Measurements from ENCODE around the gene POU6F1.

The POU6F1 gene

DNA sequence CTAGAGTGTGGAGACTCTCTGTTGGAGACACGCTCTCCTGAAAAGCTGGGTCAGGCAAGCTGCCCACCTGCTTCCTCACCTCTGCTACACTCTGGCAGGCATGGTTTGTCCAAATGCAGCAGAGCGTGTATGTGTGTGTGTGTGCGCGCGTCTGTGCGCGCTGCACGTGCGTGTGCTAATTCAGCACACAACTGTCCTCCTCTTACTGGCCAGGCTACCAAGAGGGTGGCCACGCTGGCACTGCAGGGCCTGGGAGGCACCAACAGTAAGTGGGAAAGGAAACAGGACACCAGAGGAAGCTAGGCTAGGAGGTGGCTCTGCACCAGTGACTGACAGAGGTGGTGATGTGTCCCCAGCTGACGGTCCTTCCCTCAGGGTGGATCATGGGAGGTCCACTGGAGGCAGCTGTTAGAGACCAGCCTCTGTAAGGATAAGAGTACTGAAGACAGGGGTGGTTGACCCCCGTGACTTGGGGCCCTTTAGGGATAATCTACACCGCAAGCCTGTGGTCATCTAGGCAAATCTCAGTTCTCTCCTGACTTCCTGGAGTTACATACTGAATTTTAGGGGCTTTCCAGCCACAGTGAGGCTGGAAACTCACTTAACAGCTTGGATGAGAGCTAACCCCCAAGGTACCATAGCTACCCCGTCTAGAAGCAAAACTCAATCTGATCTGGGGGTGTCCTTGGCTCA is 29.4 kb downstream of the POU6F1 start:
- no peaks in the 10 kb centered on the region for H3K36me3 ChIP-seq

DNA sequence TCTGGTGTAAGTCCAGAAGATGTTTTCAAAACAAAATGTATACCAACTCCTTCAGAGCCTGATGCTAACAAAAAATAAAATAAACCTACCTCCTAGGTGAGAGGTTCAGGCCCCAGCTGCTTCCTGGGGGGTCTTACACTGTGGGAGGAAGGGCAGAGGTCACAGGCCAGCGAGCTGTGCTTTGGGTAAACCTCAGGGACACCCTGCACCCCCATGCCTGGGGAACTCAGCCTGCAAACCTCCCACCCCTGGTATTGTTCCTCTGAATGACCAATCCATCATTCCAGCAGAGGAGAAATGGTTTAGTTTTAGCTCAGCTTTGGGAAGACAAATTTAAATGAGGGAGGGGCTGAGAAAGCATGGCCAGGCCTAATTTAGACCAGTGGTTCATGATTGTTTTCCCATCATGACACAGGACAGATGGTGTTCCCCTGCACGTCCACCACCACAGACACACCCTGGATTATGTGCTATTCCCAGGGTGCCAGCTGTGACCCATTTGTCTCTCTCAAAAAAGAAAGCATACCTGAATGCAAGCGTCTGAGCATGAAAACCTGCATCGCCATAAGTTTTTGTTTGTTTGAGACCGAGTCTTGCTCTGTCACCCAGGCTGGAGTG is 30.4 kb downstream of the POU6F1 start:
- H3K27ac ChIP-seq, result no peak overlapping the region
- no peaks in the 10 kb centered on the region for H3K36me3 ChIP-seq
- H3K4me3 ChIP-seq (ENCODE audit: low read depth in 1 of 2, low read length in 1 of 2), result no peak overlapping the region
- no peaks in the 10 kb centered on the region for H3K4me1 ChIP-seq (ENCODE audit: control insufficient read depth in 1 of 2, insufficient read depth in 1 of 2, low read depth in 1 of 2, low read length in 1 of 2)
- TF ChIP-seq, protein P1, sequence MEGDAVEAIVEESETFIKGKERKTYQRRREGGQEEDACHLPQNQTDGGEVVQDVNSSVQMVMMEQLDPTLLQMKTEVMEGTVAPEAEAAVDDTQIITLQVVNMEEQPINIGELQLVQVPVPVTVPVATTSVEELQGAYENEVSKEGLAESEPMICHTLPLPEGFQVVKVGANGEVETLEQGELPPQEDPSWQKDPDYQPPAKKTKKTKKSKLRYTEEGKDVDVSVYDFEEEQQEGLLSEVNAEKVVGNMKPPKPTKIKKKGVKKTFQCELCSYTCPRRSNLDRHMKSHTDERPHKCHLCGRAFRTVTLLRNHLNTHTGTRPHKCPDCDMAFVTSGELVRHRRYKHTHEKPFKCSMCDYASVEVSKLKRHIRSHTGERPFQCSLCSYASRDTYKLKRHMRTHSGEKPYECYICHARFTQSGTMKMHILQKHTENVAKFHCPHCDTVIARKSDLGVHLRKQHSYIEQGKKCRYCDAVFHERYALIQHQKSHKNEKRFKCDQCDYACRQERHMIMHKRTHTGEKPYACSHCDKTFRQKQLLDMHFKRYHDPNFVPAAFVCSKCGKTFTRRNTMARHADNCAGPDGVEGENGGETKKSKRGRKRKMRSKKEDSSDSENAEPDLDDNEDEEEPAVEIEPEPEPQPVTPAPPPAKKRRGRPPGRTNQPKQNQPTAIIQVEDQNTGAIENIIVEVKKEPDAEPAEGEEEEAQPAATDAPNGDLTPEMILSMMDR (IDR thresholded peaks at IDR 0.05), result no peak
- no peaks in the 10 kb centered on the region for H3K9me3 ChIP-seq
- H3K27me3 ChIP-seq, result no peaks in the 10 kb centered on the region

More for the DNA sequence above, 29.4 kb downstream of the POU6F1 start:
- no peaks in the 10 kb centered on the region for H3K4me1 ChIP-seq (ENCODE audit: control insufficient read depth in 1 of 2, insufficient read depth in 1 of 2, low read depth in 1 of 2, low read length in 1 of 2)
- no peaks in the 10 kb centered on the region for H3K9me3 ChIP-seq
- TF ChIP-seq, protein P1 (IDR thresholded peaks at IDR 0.05), result no peak
- H3K27ac ChIP-seq, result no peak overlapping the region
- no peak overlapping the region for H3K4me3 ChIP-seq (ENCODE audit: low read depth in 1 of 2, low read length in 1 of 2)
- H3K27me3 ChIP-seq, result no peaks in the 10 kb centered on the region

DNA sequence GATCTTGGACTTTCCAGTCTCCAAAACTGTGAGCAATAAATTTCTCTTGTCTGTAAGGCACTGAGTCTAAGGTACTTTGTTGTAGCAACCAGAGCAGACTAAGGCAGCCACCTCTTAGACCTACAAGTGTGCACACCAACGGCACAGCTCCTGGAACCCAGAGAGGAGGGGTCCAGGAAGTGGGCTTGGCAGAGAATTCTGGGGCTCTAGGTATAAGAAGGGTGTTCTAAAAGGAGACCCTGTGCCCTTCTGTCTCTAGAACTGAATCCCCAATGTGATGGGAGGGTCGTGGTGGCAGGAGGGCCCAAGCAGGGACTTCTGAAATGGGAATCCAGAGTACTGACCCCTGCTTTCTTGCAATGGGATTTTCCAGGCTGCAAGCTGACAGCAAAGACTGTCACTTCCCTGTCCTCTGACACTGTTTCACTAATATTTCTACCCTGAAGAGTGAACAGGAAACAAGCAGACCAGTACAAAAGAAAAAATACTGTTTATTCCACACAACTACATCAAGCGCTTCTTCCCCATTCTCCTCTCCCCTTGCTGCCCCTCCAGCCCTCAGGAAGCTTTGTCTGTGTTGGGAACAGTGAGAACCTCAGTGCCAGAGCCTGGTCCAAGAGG is 31.3 kb downstream of the POU6F1 start:
- no peaks in the 10 kb centered on the region for H3K36me3 ChIP-seq
- H3K27ac ChIP-seq, result no peak overlapping the region
- H3K27me3 ChIP-seq, result no peaks in the 10 kb centered on the region
- H3K4me3 ChIP-seq (ENCODE audit: low read depth in 1 of 2, low read length in 1 of 2), result no peak overlapping the region
- H3K4me1 ChIP-seq (ENCODE audit: control insufficient read depth in 1 of 2, insufficient read depth in 1 of 2, low read depth in 1 of 2, low read length in 1 of 2), result no peaks in the 10 kb centered on the region
- TF ChIP-seq, protein P1 (IDR thresholded peaks at IDR 0.05), result no peak
- H3K9me3 ChIP-seq, result no peaks in the 10 kb centered on the region

DNA sequence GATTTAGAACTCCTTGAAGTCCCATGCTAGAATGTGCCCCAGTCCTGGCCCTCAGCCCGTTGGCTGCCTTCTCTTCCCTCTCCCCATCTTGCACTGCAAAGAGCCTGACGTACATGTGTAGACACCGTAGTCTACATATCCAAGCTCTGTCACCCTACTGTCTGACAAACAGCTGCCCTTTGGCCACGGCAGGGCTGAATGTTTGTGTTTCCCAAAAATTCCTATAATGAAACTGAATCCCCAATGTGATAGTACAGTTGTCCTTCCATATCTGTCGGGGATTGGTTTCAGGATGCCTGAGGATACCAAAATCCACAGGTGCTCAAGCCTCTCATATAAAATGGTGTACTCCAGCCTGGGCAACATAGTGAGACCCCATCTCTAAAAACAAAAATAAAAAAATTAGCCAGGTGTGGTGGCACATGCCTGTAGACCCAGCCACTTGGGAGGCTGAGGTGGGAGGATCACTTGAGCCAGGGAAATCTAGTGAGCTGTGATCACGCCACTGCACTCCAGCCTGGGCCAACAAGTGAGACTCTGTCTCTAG is 32.6 kb downstream of the POU6F1 start:
- TF ChIP-seq, protein P1 (IDR thresholded peaks at IDR 0.05), result no peak
- Histone ChIP-seq H3K27me3 (no peaks in the 10 kb centered on the region), H3K36me3 (no peaks in the 10 kb centered on the region), H3K27ac (no peak overlapping the region), H3K9me3 (no peaks in the 10 kb centered on the region), H3K4me1 (ENCODE audit: control insufficient read depth in 1 of 2, insufficient read depth in 1 of 2, low read depth in 1 of 2, low read length in 1 of 2) (no peaks in the 10 kb centered on the region), H3K4me3 (ENCODE audit: low read depth in 1 of 2, low read length in 1 of 2) (no peak overlapping the region)

DNA sequence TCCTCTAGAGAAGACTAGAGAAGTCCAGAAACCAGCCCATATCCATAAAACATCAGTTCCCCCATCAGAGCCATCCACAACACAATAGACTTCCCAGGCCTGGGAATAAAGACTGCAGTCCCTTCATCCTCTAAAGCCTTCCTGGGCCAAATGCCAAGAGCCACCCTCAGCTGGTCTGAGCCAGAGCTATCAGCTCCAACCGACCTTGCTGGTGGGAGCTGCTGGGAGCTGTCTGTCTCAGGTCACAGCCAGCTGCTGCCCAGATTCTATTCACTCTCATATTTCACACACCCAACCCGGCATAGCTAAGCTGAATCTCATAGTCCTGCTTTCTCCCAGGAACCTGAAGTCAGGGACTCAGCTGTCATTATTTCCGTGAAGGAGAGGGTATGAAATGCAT is 34.0 kb downstream of the POU6F1 start:
- H3K36me3 ChIP-seq, result no peaks in the 10 kb centered on the region
- no peak overlapping the region for H3K27ac ChIP-seq
- no peaks in the 10 kb centered on the region for H3K27me3 ChIP-seq
- no peaks in the 10 kb centered on the region for H3K9me3 ChIP-seq
- no peaks in the 10 kb centered on the region for H3K4me1 ChIP-seq (ENCODE audit: control insufficient read depth in 1 of 2, insufficient read depth in 1 of 2, low read depth in 1 of 2, low read length in 1 of 2)
- H3K4me3 ChIP-seq (ENCODE audit: low read depth in 1 of 2, low read length in 1 of 2), result no peak overlapping the region
- TF ChIP-seq, protein P1 (IDR thresholded peaks at IDR 0.05), result no peak
